ENCODE data around the gene ERCC6.
A peak's percentile ranks its signal among the peaks of the same experiment; 100 is the strongest.

Gene ERCC6

GRCh38 chr10:49549640-49550346 lies 10.9 kb upstream of the ERCC6 start:
- no peak for DNase-seq (ENCODE audit: low spot score)

- DNase-seq (ENCODE audit: low spot score) = no peak
These were observed 4.7 kb upstream of the ERCC6 start for GRCh38 chr10:49543604-49544003.

GRCh38 chr10:49542353-49542752 lies 3.4 kb upstream of the ERCC6 start:
- DNase-seq (ENCODE audit: low spot score) = no peak

DNA sequence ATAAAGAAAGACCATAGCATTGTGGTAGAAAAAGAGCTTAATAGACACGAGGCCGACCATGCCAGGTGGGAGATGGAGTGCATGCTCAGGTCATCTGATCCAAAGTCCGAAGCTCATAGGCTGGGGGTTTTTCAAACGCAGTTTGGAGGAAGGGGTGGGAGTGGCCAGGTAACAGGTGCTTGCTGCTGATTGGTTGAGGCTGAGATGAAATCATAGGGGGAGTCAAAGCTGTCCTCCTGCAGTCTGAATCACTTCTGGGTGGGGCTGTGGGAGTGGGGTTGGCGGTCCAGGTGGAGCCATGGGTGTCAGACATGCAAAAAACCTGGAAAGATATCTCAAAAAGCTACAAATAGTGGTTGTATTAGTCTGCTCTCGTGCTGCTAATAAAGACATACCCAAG lies 2.8 kb upstream of the ERCC6 start:
- no peak for DNase-seq (ENCODE audit: low spot score)

GRCh38 chr10:49540056-49540797 lies 1.3 kb upstream of the ERCC6 start:
- no peak for DNase-seq (ENCODE audit: low spot score)

GRCh38 chr10:49539320-49539885 lies 482 bp upstream of the ERCC6 start:
- DNase-seq (ENCODE audit: low spot score) = peak; percentile 6

DNA sequence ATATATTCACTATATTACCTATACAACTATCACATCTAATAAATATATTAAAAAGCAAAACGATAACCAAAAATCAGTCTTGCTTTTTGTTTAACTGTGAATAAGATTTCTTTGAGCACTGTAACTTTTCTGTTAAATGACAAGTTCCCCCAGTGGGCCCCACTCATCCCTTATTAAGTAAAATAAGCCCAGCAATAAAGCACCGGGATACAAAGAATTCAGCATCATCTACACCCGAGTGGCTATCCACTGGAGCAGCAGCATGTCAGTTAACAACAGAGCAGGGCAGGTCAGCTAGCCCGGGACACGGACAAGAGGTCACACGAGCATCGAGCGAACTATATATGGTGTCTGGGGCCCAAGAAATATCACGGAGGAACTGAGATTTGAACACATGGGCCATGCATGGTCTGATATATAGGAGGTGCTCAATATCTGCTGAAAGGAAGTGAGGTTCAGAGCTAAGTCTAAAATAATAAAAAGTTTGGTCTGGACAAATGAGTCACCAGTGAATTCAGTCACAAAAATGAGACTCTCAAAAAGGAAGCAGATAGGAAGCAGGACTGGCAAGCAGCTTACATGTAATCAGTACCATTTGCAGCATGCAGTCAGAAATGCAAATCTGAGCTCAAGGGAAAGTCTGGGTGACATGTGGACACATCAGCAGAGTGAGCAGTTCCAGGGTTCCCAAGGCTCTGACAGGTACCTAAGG lies 4.1 kb downstream of the ERCC6 start:
- DNase-seq (ENCODE audit: low spot score) = peak; percentile 59

DNA sequence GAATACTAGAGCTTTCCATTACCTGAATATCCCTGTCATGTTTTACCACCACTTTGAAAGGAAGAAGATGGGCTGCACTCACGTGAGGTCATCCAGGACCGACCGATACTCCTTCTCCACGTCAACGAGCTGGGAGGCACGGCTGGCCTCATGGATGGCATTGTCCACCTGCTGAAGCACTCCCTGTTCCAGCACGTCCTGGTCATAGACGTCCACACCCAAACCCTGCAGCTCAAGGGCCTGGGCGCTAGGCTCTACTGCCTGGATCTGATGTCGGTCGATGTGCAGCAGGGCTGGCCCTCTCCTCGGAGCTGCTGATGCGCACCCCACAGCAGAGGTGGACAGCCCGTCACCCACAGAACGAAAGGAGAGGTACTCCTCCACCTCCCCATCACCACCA lies 6.5 kb downstream of the ERCC6 start:
- DNase-seq (ENCODE audit: low spot score) = no peak

GRCh38 chr10:49528977-49529506 lies 9.9 kb downstream of the ERCC6 start:
- no peak for DNase-seq (ENCODE audit: low spot score)

DNA sequence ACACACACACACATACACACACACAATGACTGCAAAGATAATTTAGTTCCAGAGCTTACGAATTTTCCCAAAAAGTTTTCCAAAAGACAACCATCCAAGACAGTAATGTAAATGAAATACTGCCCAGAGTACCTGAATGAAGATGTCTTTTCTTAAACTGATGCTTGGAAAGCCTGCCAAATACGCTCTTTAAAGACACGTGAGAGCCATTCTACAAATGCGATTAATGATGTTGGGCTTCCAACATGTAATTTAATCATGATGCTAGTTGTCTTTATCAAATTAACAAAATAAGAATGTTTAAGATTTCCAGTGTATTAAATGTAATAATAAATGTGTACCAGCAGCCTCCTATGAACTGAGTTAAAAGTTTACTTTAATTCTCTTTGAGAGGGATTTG lies 11.1 kb downstream of the ERCC6 start:
- no peak for DNase-seq (ENCODE audit: low spot score)

GRCh38 chr10:49527061-49527460 lies 11.9 kb downstream of the ERCC6 start:
- no peak for DNase-seq (ENCODE audit: low spot score)

DNA sequence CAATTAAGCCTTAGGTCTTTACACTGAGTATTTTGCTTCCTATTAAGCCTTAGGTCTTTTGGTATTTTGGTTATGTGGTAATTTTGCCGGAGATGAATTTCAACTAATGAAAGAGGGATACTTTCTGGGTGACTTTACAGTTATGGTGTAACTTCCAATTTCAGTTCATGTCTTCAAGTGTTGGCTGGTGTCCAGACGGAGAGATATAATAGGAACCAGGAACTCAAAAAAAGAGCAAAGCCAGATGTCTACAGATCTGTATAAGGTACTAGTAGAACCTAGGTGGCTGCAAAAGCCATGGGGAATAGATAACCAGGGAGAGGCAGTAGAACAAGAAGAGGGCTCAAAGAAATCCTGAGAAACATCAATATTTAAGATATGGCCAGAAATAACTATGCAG lies 12.3 kb downstream of the ERCC6 start:
- DNase-seq (ENCODE audit: low spot score) = no peak

DNA sequence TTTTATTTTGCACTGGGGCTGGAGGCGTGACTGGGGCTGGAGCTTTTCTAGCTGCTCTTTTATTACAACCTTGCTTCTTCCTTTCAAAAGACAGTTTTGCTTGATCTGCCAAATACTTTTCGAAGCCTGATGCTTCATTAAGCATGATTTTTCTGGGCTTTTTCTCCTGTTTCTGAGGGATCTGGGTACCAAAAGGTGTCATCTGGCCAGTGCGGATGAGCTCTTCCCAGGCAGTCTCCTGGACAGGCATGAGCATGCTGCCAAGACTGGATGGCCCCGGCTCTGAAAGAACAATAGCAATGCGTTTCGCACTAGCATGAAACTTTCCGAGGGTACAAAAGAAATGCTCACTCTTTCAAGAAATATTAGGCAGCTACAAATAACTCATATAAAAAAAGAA lies 14.4 kb downstream of the ERCC6 start:
- DNase-seq (ENCODE audit: low spot score) = no peak

DNA sequence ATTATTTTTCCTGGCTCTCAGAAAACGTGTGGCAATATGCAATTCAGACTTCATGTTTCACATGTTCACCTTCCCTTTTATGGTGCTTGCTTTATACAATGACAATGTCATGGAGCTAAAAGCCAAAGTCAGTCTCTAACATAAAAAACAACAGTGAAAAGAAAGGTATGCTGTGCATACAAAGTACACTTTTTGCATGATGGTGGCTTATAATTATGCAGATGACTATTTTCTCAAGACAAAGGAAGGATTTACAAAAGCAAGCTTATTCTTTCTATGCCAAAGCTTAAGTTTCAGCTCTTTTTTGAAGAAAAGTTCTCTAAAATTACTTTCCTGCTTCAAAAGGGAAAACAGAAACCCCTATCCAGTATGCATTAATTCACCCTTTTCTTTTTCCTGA lies 15.6 kb downstream of the ERCC6 start:
- no peak for DNase-seq (ENCODE audit: low spot score)

GRCh38 chr10:49521062-49521461 lies 17.9 kb downstream of the ERCC6 start:
- DNase-seq (ENCODE audit: low spot score) = no peak

GRCh38 chr10:49520122-49520775 lies 18.7 kb downstream of the ERCC6 start:
- DNase-seq (ENCODE audit: low spot score) = no peak

GRCh38 chr10:49519717-49520116 lies 19.2 kb downstream of the ERCC6 start:
- DNase-seq (ENCODE audit: low spot score) = no peak

DNA sequence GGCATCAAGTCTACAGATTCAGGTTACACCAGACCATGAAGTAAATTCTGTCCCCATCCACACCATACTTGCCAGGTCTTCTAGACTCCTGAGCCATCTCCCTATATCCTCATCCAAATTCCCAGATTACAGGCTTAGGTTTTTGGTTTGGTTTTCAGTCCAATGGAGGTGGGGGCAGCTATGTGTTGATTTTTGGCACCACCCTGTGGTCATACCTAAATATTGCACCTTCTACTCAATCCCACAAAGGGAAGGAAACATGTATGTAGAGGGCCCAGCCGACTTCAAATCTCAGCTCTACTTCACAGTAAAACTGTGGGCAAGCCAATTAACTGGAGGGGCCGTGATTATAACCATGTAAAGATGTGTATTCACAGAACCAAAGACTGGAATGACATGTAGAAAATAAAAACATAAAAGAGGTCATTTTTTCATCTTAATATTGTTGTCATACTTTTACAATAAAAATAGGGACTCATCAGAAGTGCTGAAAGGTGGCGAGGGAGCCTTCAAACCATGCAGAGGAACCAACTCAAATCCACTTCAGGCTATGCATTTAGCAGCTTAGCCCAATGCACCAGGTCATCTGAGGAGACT lies 19.8 kb downstream of the ERCC6 start:
- peak; percentile 40 for DNase-seq (ENCODE audit: low spot score)

DNA sequence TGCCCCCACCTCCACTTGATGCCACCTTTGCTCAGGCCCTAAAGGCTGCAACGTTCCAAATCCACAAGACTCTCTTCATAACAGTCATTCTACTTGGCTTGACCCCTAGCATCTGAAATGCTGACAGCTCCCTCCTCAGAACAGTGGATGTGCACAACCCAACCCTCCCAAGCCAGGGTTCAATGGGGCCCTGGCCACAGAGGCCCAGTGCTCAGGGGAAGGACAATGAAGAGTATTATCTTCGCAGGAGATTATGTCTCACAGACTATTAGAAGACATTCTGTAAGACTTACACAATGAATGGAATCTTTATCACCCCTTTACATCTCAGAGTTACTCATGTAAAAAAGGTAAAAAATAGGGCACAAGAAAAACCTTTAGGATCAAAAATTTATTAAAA lies 20.4 kb downstream of the ERCC6 start:
- no peak for DNase-seq (ENCODE audit: low spot score)

- DNase-seq (ENCODE audit: low spot score) = no peak
These were observed 22.5 kb downstream of the ERCC6 start for GRCh38 chr10:49516216-49516970.

Data from activated CD4-positive, alpha-beta T cell treated with anti-CD3 and anti-CD28 coated beads, Interleukin-2, Interleukin-4, amounts not matched to agents 100 ng/mL and 50 ng/mL, durations not matched to agents 16 hours and 8 hours (primary cell).